Left renal cortex interstitium (tissue), 4 donors: ENCODE measurements around the gene IL1RL2. TPM values are rescaled to one million over a fixed set of nuclear protein-coding genes. Genes with fewer than 3 reads are reported as not detected.

Experiments used
- DNase-seq, 4 donors: peaks; one replicate each; pipeline ENCODE4 v3.0.0-alpha.2; 2013; ENCODE audit warnings: low read depth in 4 of 4, low spot score in 2 of 4, missing footprints in 1 of 4
- polyA plus RNA-seq, 4 donors: library from polyadenylated mRNA; unstranded; fragments of 120-200 nt; gene quantifications; one replicate each; pipeline ENCODE4 v1.2.1, GENCODE V29; 2013; ENCODE audit not compliant: insufficient read length in 4 of 4

Gene IL1RL2
- polyA plus RNA-seq, 4 donors: 0.82 to 1.2 (median 1.0) TPM

DNA sequence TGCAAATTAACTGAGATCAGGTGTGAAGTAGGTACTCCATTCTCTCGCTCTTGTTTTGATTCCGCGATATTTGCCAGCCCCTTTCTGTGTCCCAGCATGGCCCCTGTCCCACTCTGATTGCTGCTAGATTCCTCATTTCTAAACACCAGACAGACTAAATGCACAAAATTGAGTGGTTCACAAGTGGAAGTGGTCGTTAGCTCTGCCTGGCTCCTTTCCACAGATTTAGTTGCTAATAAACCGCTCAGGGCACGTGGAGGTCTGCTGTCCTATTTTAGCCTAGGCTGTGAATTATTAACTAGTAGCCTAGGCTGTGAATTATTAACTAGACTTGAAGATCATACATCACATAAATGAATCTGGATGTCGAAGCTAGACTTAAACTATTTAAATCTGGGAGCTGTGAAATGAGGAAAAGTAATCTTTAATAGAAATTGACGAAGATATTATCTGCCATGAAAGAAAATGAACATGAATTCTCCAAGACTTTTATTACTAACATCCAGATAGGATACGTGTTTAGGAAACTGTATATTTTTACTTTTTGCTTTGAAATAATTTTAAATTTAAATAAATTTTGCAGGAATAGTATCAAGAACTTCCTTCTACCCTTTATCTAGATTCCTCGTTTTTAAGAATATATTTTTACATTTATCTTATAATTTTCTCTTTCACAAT is 3.7 kb downstream of the IL1RL2 start:
- no peak for DNase-seq

DNA sequence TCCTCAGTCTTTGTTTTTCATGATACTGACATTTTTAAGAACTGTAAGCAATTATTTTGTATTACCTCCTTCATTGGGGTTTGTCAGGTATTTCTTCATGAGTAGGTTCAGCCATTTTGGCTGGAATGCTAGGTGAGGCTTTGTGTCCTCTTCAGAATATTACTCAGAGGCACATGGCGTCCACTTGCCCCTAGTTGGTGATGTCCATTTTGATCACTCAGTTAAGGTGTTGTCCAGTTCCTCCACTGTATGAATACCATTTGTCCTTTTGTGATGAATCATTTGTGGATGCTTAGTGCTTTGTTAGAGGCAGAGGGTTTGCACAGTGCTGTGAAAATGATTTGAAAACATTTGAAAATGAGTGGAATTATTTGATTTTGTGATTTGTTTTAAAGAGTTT is 4.7 kb downstream of the IL1RL2 start:
- no peak for DNase-seq

DNA sequence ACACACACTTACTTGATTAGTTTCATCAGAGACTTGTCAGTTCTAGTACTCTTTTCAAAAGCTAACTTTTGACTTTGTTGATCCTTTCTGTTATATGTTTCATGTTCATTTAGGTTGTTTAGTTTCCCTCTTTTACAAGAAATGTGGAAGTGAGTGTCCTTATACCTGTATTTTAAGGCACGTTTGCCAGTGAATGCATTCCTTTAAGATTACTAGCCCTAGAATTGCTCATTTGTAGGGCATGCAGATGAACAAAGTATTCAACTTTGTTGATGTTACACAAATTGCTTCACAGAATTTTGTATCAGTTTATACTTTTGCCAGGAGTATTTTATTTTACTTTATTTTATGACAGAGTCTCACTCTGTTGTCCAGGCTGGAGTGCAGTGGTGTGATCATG is 6.3 kb downstream of the IL1RL2 start:
- DNase-seq: no peak

GRCh38 chr2:102194609-102195268 is 7.9 kb downstream of the IL1RL2 start:
- no peak for DNase-seq

- DNase-seq: no peak
These were observed 10.7 kb downstream of the IL1RL2 start for GRCh38 chr2:102197389-102198137.

DNA sequence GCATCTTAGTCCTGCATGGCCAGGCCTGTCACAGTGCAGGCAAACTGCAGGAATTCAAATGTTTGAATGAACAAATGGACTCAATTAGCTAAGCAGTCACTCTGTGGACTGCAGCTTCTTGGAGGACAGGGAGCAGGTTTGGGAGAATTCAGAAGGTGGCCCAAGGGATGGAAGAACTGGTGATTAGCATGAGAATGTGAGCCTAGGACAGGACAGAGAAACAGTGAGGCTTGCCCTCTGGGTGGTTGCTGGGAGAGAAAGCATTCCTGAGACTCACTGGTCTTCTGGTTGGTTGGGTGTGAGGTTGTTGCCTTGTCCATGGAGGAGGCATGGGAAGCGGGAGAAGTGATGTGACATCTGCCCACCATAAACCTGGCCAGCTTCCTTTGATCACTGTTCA is 13.7 kb downstream of the IL1RL2 start:
- DNase-seq: no peak

DNA sequence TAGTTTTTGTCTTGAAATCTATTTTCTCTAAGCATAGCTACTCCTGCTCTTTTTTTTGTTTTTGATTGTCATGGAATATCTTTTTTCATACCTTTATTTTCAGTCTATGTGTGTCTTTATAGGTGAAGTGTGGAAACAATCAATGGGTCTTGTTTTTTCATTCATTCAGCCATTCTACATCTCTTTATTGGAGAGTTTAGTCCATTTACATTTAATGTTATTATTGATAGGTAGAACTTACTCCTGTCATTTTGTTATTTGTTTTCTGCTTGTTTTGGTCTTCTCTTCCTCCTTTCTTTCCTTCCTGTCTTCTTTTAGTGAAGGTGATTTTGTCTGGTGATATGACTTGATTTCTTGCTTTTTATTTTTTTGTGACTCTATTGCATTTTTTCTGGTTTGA is 17.8 kb downstream of the IL1RL2 start:
- DNase-seq: no peak

DNA sequence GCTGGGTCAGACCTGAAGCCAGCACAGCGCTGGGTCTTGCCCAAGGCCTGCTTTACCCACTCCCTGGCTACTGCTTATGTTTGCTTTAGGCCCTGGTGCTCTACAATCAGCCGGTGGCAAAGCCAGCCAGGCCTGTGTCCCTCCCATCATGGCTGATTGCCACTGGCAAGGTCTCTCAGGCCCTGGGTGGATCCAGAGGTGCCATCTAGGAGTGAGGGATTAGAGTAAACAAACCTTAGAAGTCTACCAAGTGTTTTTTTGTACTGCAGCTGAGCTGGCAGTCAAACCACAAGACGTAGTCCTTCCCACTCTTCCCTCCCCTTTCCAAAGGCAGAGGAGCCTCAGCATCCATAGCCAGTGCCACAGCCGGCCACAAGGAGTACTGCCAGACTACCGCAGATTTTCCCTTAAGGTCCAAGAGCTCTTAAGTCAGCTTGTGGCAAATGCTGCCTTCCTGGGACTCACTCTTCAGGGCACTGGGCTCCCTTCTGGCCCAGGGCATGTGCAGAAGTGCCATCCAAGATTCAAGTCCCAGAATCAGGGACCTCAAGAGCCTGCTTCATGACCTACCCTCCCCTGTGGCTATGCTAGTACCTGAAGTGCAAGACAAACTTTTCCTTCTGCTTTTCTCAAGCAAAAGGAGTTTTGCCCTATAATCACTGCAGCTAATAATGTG is 20.0 kb downstream of the IL1RL2 start:
- DNase-seq: no peak

- no peak for DNase-seq
These were observed 22.0 kb downstream of the IL1RL2 start for GRCh38 chr2:102208774-102209173.

GRCh38 chr2:102209474-102209873 is 22.7 kb downstream of the IL1RL2 start:
- no peak for DNase-seq

DNA sequence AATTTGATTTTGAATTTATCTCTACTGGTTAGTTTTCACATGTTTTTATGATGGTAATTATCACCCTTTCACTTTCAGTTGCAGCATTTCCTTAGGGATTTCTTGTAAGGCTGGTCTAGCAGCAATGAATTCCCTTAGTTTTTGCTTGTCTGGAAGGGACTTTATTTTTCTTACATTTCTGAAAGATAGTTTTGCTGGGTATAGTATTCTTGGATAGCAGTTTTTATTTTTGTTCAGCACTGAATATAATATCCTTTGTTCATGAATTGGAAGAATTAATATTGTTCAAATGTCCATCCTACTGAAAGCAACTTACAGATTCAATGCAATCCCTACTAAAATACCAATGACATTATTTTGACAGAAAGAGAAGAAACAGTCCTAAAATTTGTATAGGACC is 30.2 kb downstream of the IL1RL2 start:
- no peak for DNase-seq

- no peak for DNase-seq
These were observed 38.3 kb downstream of the IL1RL2 start for GRCh38 chr2:102224824-102225739.

- no peak for DNase-seq
These were observed 39.3 kb downstream of the IL1RL2 start for GRCh38 chr2:102226171-102226570.

- DNase-seq: peak in 3 of 4 donors; percentile 24 to 59 (median 27)
These were observed 40.0 kb downstream of the IL1RL2 start for GRCh38 chr2:102226612-102227391.

GRCh38 chr2:102229141-102229769 is 42.4 kb downstream of the IL1RL2 start:
- no peak for DNase-seq

DNA sequence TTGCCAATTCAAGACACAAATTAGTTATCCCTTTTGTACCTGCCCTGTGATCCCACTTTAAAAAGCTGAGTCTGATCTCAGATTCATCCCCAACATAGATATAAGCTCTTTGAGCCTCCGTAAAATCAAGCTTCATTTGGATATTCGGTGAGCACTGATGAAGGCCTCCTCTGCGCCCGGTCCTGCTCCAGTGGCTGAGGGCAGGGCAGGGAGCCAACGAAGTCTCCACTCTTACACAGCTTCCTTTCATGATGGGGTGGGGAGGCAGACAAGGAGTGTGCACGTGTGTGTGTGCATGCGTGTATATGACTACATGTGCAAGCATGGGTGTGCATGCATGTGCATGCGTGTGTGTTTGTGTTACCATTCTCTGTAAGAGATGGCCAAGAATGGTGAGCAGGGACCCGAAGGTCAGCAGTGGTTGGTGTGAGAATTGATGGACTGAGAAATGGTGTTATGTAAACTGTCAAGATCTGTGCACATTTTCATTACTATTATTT is 43.6 kb downstream of the IL1RL2 start:
- DNase-seq: no peak

DNA sequence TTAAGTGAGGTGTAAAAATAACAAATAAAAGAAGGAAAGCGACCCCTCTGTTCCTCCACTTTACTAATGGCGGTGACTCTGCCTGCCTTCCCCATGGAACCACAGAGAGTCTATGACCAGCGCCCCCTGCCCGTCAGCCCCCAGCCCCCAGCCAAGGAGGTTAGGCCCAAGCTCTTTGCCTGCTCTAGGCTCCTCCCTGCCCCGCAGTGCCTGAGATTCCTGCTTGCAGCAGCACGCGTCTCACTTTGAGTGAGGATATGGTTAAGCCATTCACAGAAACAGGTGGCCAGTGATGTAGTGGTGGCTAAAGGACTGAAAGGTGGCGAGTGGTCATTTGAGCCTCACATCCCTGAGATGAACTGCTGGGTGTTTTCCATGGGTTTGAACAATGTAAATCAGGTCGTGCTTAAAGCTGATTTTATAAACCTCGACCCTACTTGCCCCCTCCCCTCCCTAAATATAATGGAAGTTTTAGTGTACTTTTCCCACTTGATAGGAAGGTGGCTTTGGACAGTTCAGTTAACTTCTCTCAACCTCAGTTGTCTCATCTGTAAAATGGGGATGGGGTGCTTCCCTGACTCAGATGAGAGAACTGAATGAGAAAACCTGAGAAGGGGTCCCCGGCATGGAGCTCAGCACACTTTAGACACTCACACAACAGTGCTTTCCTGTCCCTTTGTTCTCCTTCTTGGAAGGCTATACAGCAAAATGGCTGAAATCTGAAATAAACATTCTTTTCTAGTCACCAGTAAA is 46.5 kb downstream of the IL1RL2 start:
- DNase-seq: no peak

- DNase-seq: no peak
These were observed 48.2 kb downstream of the IL1RL2 start for GRCh38 chr2:102235042-102235473.
